ENCODE measurements around the gene CDC34.

CDC34 gene

DNA sequence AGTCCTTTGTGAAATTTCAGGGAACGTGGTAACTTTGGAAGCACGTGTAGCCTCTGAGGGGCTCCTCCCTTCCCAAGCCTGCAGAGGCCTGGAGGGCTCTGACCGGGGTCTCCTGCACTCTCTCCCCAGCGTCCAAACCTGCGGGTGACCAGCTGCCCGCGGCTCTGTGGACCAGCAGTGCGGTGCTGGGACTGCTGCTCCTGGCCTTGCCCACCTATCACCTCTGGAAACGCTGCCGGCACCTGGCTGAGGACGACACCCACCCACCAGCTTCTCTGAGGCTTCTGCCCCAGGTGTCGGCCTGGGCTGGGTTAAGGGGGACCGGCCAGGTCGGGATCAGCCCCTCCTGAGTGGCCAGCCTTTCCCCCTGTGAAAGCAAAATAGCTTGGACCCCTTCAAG lies 26.9 kb upstream of the CDC34 start:
- Histone ChIP-seq H3K4me2 (ENCODE audit: low read depth, low read length, poor library complexity, severe bottlenecking) (no peak overlapping the region), H3K9ac (ENCODE audit: low read length) (no peak overlapping the region)

GRCh38 chr19:506404-507285 lies 24.9 kb upstream of the CDC34 start:
- Histone ChIP-seq H3K36me3 (ENCODE audit: low read length) (no peaks in the 10 kb centered on the region), H3K4me3 (ENCODE audit: insufficient read depth, low read length, poor library complexity, severe bottlenecking) (peak overlapping the region; percentile 70), H4K20me1 (ENCODE audit: low read depth, low read length) (no peaks in the 10 kb centered on the region), H3K9me2 (replicated peaks; ENCODE audit: insufficient read depth, low read length) (no peaks in the 10 kb centered on the region), H3K27me3 (ENCODE audit: low read length) (no peaks in the 10 kb centered on the region), H3F3A (ENCODE audit: insufficient read depth) (peaks cover 10% of the 10 kb centered on the region), H3K9me3 (ENCODE audit: insufficient read depth, low read length) (no peaks in the 10 kb centered on the region), H3K4me2 (ENCODE audit: low read depth, low read length, poor library complexity, severe bottlenecking) (peak overlapping the region; percentile 91), H3K9ac (ENCODE audit: low read length) (peak overlapping the region; percentile 81), H3K79me2 (ENCODE audit: insufficient read depth, low read length) (no peaks in the 10 kb centered on the region), H3K27ac (ENCODE audit: low read depth, low read length) (peak overlapping the region; percentile 88), H2AFZ (ENCODE audit: low read depth, low read length, severe bottlenecking) (peak overlapping the region; percentile 98)
- TF ChIP-seq, protein P1, sequence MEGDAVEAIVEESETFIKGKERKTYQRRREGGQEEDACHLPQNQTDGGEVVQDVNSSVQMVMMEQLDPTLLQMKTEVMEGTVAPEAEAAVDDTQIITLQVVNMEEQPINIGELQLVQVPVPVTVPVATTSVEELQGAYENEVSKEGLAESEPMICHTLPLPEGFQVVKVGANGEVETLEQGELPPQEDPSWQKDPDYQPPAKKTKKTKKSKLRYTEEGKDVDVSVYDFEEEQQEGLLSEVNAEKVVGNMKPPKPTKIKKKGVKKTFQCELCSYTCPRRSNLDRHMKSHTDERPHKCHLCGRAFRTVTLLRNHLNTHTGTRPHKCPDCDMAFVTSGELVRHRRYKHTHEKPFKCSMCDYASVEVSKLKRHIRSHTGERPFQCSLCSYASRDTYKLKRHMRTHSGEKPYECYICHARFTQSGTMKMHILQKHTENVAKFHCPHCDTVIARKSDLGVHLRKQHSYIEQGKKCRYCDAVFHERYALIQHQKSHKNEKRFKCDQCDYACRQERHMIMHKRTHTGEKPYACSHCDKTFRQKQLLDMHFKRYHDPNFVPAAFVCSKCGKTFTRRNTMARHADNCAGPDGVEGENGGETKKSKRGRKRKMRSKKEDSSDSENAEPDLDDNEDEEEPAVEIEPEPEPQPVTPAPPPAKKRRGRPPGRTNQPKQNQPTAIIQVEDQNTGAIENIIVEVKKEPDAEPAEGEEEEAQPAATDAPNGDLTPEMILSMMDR (IDR thresholded peaks at IDR 0.05; ENCODE audit: insufficient read depth, low read length, poor library complexity, severe bottlenecking), result peak; percentile 95
- TF ChIP-seq EZH2phosphoT487 (conservative IDR thresholded peaks at IDR 0.05; ENCODE audit: low read length), result no peak

More for the DNA sequence above, 26.9 kb upstream of the CDC34 start:
- Histone ChIP-seq H2AFZ (ENCODE audit: low read depth, low read length, severe bottlenecking) (no peak overlapping the region), H3K27ac (ENCODE audit: low read depth, low read length) (no peak overlapping the region), H3K4me3 (ENCODE audit: insufficient read depth, low read length, poor library complexity, severe bottlenecking) (no peak overlapping the region), H3K9me3 (ENCODE audit: insufficient read depth, low read length) (no peaks in the 10 kb centered on the region), H4K20me1 (ENCODE audit: low read depth, low read length) (no peaks in the 10 kb centered on the region), H3K9me2 (replicated peaks; ENCODE audit: insufficient read depth, low read length) (no peaks in the 10 kb centered on the region), H3K79me2 (ENCODE audit: insufficient read depth, low read length) (no peaks in the 10 kb centered on the region), H3K27me3 (ENCODE audit: low read length) (no peaks in the 10 kb centered on the region), H3F3A (ENCODE audit: insufficient read depth) (no peaks in the 10 kb centered on the region), H3K36me3 (ENCODE audit: low read length) (no peaks in the 10 kb centered on the region)
- TF ChIP-seq, protein P1 (IDR thresholded peaks at IDR 0.05; ENCODE audit: insufficient read depth, low read length, poor library complexity, severe bottlenecking), result no peak
- TF ChIP-seq EZH2phosphoT487 (conservative IDR thresholded peaks at IDR 0.05; ENCODE audit: low read length), result no peak

- peak within 1 kb of the TSS; percentile 98 for H2AFZ ChIP-seq (ENCODE audit: low read depth, low read length, severe bottlenecking)
- H4K20me1 ChIP-seq (ENCODE audit: low read depth, low read length), result no peaks in the 10 kb centered on the region
Measured at GRCh38 chr19:507286-508203, 24.0 kb upstream of the CDC34 start, which contains the start of gene TPGS1. Gene TPGS1, plus strand, starts transcription at chr19:507497. Its CDS starts 10 bp downstream, at chr19:507507.

More at GRCh38 chr19:507286-508203, 24.0 kb upstream of the CDC34 start, which contains the start of gene TPGS1:
- Histone ChIP-seq H3K9ac (ENCODE audit: low read length) (peak within 1 kb of the TSS; percentile 81), H3K9me2 (replicated peaks; ENCODE audit: insufficient read depth, low read length) (no peaks in the 10 kb centered on the region), H3K27ac (ENCODE audit: low read depth, low read length) (peak within 1 kb of the TSS; percentile 88), H3K79me2 (ENCODE audit: insufficient read depth, low read length) (no peaks in the 10 kb centered on the region), H3K27me3 (ENCODE audit: low read length) (no peaks in the 10 kb centered on the region), H3K4me2 (ENCODE audit: low read depth, low read length, poor library complexity, severe bottlenecking) (peak within 1 kb of the TSS; percentile 91), H3K4me3 (ENCODE audit: insufficient read depth, low read length, poor library complexity, severe bottlenecking) (peak within 1 kb of the TSS; percentile 70), H3K36me3 (ENCODE audit: low read length) (no peaks in the 10 kb centered on the region), H3F3A (ENCODE audit: insufficient read depth) (peaks cover 10% of the 10 kb centered on the region), H3K9me3 (ENCODE audit: insufficient read depth, low read length) (no peaks in the 10 kb centered on the region)
- no peak for TF ChIP-seq EZH2phosphoT487 (conservative IDR thresholded peaks at IDR 0.05; ENCODE audit: low read length)
- TF ChIP-seq, protein P1 (IDR thresholded peaks at IDR 0.05; ENCODE audit: insufficient read depth, low read length, poor library complexity, severe bottlenecking), result no peak
